NT2/D1 (cell line): Measurements from ENCODE around the gene FN1.
"Not testable (repeated sequence)": the region's sequence is repeated elsewhere in the genome, so short reads cannot be mapped to it uniquely, and the experiment has no call there.

Experiments
- SUZ12 ChIP-seq: IDR thresholded peaks from 2 replicates; pipeline ENCODE4 v1.6.1; 2011; ENCODE audit not compliant: insufficient read length, insufficient read depth; ENCODE audit errors: extremely low read depth
- YY1 ChIP-seq: IDR thresholded peaks from 2 replicates; pipeline ENCODE4 v1.6.1; 2011; ENCODE audit not compliant: insufficient read length, insufficient read depth
- ZNF274 ChIP-seq: IDR thresholded peaks from 2 replicates; pipeline ENCODE4 v1.6.1; 2011; ENCODE audit warnings: mild to moderate bottlenecking, low read depth, low read length

GRCh38 chr2:215410181-215410931 is 25.5 kb downstream of the FN1 start:
- not testable (repeated sequence) for TF ChIP-seq SUZ12, ZNF274, YY1
